ENCODE data around the gene NEU2. TPM values are rescaled to one million over a fixed set of nuclear protein-coding genes. Genes with fewer than 3 reads are reported as not detected.
A peak's percentile ranks its signal among the peaks of the same experiment; 100 is the strongest.

Gene NEU2
- total and polyA plus RNA-seq, 10 of the 15 experiments (the other 5 are each of a cell fraction or from before 2014, with no cell fraction given), result not detected

- no peak for TF ChIP-seq SIX5 (IDR thresholded peaks at IDR 0.05; ENCODE audit: low read depth, low read length, severe bottlenecking)
- TF ChIP-seq SMARCA5 (IDR thresholded peaks at IDR 0.05), result peak; percentile 38; the same call in 1 of the 2 replicates
- TF ChIP-seq, protein P1, sequence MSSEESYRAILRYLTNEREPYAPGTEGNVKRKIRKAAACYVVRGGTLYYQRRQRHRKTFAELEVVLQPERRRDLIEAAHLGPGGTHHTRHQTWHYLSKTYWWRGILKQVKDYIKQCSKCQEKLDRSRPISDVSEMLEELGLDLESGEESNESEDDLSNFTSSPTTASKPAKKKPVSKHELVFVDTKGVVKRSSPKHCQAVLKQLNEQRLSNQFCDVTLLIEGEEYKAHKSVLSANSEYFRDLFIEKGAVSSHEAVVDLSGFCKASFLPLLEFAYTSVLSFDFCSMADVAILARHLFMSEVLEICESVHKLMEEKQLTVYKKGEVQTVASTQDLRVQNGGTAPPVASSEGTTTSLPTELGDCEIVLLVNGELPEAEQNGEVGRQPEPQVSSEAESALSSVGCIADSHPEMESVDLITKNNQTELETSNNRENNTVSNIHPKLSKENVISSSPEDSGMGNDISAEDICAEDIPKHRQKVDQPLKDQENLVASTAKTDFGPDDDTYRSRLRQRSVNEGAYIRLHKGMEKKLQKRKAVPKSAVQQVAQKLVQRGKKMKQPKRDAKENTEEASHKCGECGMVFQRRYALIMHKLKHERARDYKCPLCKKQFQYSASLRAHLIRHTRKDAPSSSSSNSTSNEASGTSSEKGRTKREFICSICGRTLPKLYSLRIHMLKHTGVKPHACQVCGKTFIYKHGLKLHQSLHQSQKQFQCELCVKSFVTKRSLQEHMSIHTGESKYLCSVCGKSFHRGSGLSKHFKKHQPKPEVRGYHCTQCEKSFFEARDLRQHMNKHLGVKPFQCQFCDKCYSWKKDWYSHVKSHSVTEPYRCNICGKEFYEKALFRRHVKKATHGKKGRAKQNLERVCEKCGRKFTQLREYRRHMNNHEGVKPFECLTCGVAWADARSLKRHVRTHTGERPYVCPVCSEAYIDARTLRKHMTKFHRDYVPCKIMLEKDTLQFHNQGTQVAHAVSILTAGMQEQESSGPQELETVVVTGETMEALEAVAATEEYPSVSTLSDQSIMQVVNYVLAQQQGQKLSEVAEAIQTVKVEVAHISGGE (CRISPR knock-in tag; IDR thresholded peaks at IDR 0.05), result no peak
- 0 out of 2 replicates have a peak, but pooled peaks have one; percentile 63 for TF ChIP-seq PML (IDR thresholded peaks at IDR 0.05; ENCODE audit: low read length)
- TF ChIP-seq IRF5 (IDR thresholded peaks at IDR 0.05; ENCODE audit: borderline replicate concordance), result no peak
- no peak for TF ChIP-seq ZNF207 (IDR thresholded peaks at IDR 0.05; ENCODE audit: borderline replicate concordance)
- TF ChIP-seq SUPT20H (IDR thresholded peaks at IDR 0.05; ENCODE audit: borderline replicate concordance, control insufficient read depth, low read depth, low read length), result no peak
- peak in 1 of 2 experiments; percentile 99; a peak in 2 of 4 replicates for TF ChIP-seq ETV6 (conservative IDR thresholded peaks at IDR 0.05 in 1 of 2, IDR thresholded peaks at IDR 0.05 in 1 of 2; ENCODE audit: borderline replicate concordance in 1 of 2, low read depth in 1 of 2)
- no peak for TF ChIP-seq NFXL1 (IDR thresholded peaks at IDR 0.05; ENCODE audit: borderline replicate concordance)
- no peak for TF ChIP-seq RAD51 (IDR thresholded peaks at IDR 0.05)
- TF ChIP-seq EP300 (IDR thresholded peaks at IDR 0.05; ENCODE audit: borderline replicate concordance in 1 of 2, control insufficient read depth in 1 of 2, low read depth in 2 of 2, low read length in 2 of 2), result no peak
- peak; percentile 48 for TF ChIP-seq NKRF (conservative IDR thresholded peaks at IDR 0.05)
- TF ChIP-seq, protein P2, sequence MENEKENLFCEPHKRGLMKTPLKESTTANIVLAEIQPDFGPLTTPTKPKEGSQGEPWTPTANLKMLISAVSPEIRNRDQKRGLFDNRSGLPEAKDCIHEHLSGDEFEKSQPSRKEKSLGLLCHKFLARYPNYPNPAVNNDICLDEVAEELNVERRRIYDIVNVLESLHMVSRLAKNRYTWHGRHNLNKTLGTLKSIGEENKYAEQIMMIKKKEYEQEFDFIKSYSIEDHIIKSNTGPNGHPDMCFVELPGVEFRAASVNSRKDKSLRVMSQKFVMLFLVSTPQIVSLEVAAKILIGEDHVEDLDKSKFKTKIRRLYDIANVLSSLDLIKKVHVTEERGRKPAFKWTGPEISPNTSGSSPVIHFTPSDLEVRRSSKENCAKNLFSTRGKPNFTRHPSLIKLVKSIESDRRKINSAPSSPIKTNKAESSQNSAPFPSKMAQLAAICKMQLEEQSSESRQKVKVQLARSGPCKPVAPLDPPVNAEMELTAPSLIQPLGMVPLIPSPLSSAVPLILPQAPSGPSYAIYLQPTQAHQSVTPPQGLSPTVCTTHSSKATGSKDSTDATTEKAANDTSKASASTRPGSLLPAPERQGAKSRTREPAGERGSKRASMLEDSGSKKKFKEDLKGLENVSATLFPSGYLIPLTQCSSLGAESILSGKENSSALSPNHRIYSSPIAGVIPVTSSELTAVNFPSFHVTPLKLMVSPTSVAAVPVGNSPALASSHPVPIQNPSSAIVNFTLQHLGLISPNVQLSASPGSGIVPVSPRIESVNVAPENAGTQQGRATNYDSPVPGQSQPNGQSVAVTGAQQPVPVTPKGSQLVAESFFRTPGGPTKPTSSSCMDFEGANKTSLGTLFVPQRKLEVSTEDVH (IDR thresholded peaks at IDR 0.05; ENCODE audit: low read depth, partially characterized antibody), result no peak
- TF ChIP-seq SPI1 (IDR thresholded peaks at IDR 0.05; ENCODE audit: borderline replicate concordance, insufficient read depth, low read depth, low read length), result peak; percentile 92
- peak; percentile 81 for TF ChIP-seq NBN (IDR thresholded peaks at IDR 0.05)
- no peak for TF ChIP-seq SREBF1 (IDR thresholded peaks at IDR 0.05; ENCODE audit: low read length)
- no peak for TF ChIP-seq MYC (IDR thresholded peaks at IDR 0.05; ENCODE audit: insufficient read depth, insufficient read length, insufficient replicate concordance, low read length, severe bottlenecking)
- TF ChIP-seq POLR2A (IDR thresholded peaks at IDR 0.05; ENCODE audit: low read depth, low read length), result peak; percentile 98
- TF ChIP-seq HDAC6 (IDR thresholded peaks at IDR 0.05; ENCODE audit: unreplicated experiment), result no peak
- no peak for TF ChIP-seq CHD4 (IDR thresholded peaks at IDR 0.05)
Observed at GRCh38 chr2:233059797-233060500, 27.5 kb downstream of the NEU2 start, which contains the start of gene INPP5D (continued).
